Omental fat pad (tissue), 4 donors: ENCODE data around the gene HOXA9. TPM values are rescaled to one million over a fixed set of nuclear protein-coding genes. Genes with fewer than 3 reads are reported as not detected.

Source experiments
- ATAC-seq: fragments of 150-250 bp; one replicate; pipeline ENCODE4 v1.9.1; 2016; ENCODE audit warnings: mild to moderate bottlenecking, moderate library complexity; ENCODE audit not compliant: low FRiP score
- DNase-seq: peaks from one replicate; pipeline ENCODE4 v3.0.0-alpha.2; 2019; ENCODE audit warnings: low spot score
- total RNA-seq, 4 donors: library from RNA; depleted of rRNA; stranded (reverse); fragments of >200 nt; gene quantifications; one replicate each; pipeline ENCODE4 v1.1.0, GENCODE V29; 2016
- TF ChIP-seq, protein P1 (sequence below), 3 donors: fragments of 450-650 bp; IDR thresholded peaks; one replicate each; pipeline ENCODE4 v1.5.1; 2016 to 2017; ENCODE audit warnings: antibody characterized with exemption in 3 of 3, mild to moderate bottlenecking in 3 of 3, moderate library complexity in 2 of 3

HOXA9 gene
- total RNA-seq, 4 donors from 2014 or later, result 0.19 to 2.4 (median 1.0) TPM; not detected in 1

DNA sequence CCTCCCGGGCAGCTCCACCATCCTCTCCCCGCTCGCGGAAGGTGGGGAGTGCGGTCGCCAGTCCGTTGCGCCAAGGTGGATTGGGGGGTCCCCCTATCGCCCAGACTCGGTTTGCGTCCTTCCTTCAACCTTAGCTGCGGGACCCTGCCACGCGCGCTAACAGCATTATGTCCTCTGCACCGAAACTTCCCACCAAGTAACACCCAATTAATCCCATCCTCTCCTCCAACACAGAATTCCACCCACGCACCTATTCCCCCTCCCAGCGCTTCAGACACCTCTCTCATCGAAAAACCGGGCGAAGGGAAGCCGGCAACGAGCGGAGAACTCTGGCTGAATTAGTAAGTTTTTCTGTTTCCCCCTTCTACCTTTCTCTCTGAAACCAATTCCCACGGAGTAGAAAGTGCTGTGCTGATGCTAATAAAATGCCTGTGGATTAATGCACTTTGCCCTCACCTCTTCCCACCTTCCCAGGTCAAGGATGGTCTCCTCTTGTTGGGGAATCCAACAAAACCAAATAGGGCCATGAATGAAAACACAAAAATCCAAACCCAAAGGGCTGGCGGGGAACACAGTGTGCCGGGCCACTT is 13.9 kb downstream of the HOXA9 start:
- ATAC-seq (no peak), DNase-seq (peak; percentile 20)
- TF ChIP-seq, protein P1, sequence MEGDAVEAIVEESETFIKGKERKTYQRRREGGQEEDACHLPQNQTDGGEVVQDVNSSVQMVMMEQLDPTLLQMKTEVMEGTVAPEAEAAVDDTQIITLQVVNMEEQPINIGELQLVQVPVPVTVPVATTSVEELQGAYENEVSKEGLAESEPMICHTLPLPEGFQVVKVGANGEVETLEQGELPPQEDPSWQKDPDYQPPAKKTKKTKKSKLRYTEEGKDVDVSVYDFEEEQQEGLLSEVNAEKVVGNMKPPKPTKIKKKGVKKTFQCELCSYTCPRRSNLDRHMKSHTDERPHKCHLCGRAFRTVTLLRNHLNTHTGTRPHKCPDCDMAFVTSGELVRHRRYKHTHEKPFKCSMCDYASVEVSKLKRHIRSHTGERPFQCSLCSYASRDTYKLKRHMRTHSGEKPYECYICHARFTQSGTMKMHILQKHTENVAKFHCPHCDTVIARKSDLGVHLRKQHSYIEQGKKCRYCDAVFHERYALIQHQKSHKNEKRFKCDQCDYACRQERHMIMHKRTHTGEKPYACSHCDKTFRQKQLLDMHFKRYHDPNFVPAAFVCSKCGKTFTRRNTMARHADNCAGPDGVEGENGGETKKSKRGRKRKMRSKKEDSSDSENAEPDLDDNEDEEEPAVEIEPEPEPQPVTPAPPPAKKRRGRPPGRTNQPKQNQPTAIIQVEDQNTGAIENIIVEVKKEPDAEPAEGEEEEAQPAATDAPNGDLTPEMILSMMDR (IDR thresholded peaks at IDR 0.05), result no peak

DNA sequence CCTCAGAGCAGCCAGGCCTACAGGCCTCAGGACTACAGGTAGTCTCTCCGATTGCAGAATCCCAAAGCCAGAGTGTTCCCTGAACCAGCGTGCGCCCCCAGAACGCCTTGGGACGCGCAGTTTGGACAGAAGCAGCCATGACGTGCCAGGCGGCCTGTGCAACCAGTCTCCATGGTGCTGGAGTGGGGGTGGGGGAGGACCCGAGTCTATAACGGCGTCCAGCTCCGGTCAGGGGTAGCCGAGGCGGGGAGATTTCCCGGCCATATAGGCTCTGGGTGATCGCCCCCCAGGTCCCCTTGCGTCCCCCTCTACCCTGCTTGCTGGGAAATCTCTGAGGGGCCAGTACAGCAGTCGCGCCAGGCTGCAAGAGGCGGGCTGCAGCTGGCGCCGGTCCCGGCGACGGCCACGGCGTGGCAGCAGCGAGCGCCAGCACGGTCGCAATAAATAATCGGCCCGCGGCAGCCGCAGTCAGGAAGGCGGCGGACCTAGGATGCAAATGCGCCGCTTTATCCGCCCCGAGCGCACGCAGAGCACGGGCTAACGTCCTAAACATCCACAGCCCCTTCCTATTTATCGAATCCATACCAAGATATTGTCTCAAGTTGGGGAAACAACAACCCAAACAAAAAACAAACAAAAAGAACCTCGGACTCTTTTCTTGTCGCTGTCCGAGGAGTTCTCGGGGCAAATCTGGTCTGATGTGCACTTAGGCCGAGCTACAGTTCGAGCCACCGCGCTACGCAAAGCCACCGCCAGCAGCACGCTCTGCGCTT is 14.6 kb downstream of the HOXA9 start:
- ATAC-seq, result peak; percentile 67
- TF ChIP-seq, protein P1 (IDR thresholded peaks at IDR 0.05), result peak in 2 of 3 donors; percentile 54 to 79
- peak; percentile 46 for DNase-seq

GRCh38 chr7:27149842-27150567 is 15.3 kb downstream of the HOXA9 start:
- no peak for ATAC-seq
- TF ChIP-seq, protein P1 (IDR thresholded peaks at IDR 0.05), result no peak
- DNase-seq, result peak; percentile 20

- TF ChIP-seq, protein P1 (IDR thresholded peaks at IDR 0.05), result no peak
- DNase-seq, result peak; percentile 18
- ATAC-seq, result no peak
Measured at GRCh38 chr7:27148756-27149641, 16.3 kb downstream of the HOXA9 start.

GRCh38 chr7:27148031-27148755 is 17.1 kb downstream of the HOXA9 start:
- TF ChIP-seq, protein P1 (IDR thresholded peaks at IDR 0.05), result no peak
- ATAC-seq, result no peak
- DNase-seq, result peak; percentile 22
